GM19025 (cell line): ENCODE data around the gene ZBTB24.
"Not testable (repeated sequence)": the region's sequence is repeated elsewhere in the genome, so short reads cannot be mapped to it uniquely, and the experiment has no call there.

ENCODE experiments used
- ATAC-seq: cut with Tn5 transposase; IDR thresholded peaks from one replicate; pipeline ENCODE4 v1.9.1; 2021; ENCODE audit warnings: mild to moderate bottlenecking, low read depth, moderate library complexity; ENCODE audit not compliant: unreplicated experiment

ZBTB24 gene

DNA sequence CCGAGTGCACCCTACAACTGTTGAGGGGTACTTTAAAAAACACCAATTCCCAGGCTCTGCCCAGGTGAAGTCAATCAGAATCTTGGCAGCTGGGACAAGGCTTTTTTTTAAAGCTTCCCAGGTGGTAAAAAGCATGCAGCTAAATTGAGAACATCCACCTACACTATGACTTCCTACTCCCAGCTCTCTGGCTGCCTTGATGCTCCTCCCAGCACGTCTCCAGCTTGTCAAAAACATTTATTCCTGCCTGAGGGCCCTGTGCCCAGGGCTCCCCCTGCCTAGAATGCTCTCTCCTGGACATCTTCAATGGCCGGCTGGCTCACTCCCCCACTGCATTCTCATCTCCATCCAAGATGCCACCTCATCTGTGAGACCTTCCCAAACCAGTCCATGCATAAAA is 9.9 kb downstream of the ZBTB24 start:
- ATAC-seq: no peak

- peak; percentile 68 for ATAC-seq
Measured at GRCh38 chr6:109472132-109472995, 10.7 kb downstream of the ZBTB24 start.

GRCh38 chr6:109471105-109471810 is 11.8 kb downstream of the ZBTB24 start:
- no peak for ATAC-seq

DNA sequence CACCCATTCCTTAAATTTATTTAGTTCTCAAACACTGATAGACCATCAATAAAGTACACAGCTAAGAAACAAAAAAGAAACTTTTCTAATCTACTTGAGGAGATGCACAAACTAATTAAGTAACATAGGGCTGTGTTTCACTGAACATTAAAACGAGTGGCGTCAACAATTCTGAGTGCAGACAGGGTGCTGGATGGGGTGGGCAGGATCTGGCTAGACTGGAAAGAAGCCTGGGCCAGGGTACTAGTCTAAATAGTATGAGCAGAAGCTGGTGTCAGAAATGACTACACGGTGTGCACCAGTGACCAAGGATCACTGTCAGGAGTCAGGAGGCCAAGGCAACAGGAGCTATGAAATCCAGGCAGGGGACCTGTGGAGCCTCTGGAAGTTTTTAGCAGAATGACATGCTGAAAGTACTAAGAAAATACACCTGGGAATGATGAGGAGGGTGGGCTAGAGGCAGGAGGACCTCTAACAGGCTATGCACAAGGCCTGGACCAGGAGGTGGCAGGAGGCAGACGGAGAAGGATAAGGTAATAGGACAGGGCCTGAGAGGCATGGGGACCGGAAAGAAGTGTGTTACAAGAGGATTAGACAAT is 13.3 kb downstream of the ZBTB24 start:
- ATAC-seq: no peak

DNA sequence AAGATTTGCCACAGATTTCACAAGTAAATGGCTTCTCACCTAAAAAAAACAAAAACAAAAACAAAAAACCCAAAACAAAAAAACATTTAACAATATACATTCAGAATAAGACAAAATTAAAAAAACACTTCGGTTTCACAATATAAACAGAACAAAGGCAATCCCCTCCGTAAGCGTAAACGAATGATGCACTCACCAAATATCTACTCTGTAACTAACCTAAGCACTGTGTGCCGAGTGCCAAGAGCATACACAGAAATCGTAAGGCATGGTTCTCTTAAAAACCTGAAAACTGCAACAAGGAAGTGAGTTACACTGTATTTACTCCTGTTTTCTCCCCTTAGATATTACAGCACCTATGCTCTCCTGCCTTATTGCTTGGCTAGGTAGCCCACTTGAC is 15.3 kb downstream of the ZBTB24 start:
- ATAC-seq: no peak

DNA sequence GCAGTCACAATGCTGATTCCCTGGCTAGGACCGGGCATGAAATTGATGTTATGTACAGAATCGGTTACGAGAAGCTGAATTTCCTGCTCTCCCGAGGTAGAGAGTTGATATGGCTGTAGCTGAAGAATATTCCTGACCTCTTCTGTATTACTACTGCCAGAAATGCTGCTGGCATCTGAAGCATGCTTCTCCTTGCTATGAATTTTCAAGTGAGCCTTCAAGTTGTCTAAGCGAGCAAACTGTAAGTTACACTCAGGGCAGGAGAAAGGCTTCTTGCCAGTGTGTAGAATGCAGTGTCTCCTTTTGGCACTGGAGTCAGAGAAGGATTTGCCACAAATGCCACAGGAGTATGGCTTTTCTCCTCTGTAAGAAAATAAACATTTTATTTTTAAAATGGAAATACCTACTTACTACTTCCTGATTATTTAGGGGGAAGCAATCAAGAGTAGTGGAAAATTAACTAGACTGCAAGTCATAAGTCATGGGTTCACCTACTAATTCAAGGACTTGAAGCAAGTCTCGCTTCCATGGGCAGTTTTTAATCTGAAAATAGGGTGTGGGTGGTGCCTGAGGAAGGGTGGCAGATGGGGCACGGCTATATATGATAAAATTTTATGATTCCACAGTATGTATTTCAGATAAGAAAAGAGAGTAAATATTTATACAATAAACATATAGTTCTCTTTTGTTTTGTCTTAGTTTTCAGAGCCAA is 16.7 kb downstream of the ZBTB24 start:
- no peak for ATAC-seq

GRCh38 chr6:109465772-109466171 is 17.2 kb downstream of the ZBTB24 start:
- no peak for ATAC-seq

DNA sequence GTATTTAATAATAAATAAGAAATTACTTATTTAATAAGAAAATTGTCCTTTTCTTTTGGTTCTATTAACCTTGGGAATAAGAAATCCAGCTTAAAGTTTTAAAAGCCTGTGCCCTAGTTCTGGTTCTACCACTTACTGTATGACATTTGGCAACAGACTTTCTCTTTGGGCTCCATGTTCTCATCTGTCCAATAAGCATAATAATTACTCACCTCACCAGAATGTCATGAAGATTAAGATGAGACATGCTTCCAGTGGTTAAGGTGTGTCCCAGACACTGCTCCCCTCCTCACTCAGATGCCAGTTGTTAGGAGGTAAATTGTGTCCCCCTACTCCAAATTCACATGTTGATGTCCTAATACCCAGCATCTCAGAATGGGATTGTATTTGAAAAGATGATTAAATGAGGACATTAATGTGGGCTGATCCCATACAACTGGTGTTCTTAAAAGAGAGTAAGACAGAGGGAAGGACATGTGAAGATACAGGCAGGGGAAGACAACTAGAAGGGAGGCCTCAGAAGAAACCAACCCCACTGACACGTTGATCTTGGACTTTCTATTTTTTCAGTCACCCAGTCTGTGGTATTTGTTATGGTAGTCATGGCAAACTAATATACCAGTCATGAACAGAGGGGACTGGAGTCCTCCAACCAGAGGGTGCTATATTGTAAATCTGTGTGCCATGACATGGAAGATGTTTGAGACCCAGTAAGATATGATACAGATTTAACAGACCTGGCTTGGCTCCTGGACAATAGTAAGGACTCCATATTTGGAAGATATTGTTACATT is 21.1 kb downstream of the ZBTB24 start:
- no peak for ATAC-seq

DNA sequence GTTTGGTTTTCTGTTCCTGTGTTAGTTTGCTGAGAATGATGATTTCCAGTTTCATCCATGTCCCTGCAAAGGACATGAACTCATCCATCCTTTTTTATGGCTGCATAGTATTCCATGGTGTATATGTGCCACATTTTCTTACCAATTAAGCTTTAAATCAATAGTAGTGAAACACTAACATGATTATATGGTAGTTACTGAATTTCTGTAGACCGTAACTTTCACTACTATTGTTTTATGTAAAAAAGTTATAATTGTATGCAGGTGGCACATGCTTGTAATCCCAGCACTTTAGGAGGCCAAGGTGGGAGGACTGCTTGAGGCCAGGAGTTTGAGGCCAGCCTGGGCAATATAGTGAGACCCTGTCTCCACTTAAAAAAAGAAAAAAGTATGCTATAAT is 21.8 kb downstream of the ZBTB24 start:
- not testable (repeated sequence) for ATAC-seq

- ATAC-seq: no peak
Measured at GRCh38 chr6:109460161-109460829, 22.7 kb downstream of the ZBTB24 start.

DNA sequence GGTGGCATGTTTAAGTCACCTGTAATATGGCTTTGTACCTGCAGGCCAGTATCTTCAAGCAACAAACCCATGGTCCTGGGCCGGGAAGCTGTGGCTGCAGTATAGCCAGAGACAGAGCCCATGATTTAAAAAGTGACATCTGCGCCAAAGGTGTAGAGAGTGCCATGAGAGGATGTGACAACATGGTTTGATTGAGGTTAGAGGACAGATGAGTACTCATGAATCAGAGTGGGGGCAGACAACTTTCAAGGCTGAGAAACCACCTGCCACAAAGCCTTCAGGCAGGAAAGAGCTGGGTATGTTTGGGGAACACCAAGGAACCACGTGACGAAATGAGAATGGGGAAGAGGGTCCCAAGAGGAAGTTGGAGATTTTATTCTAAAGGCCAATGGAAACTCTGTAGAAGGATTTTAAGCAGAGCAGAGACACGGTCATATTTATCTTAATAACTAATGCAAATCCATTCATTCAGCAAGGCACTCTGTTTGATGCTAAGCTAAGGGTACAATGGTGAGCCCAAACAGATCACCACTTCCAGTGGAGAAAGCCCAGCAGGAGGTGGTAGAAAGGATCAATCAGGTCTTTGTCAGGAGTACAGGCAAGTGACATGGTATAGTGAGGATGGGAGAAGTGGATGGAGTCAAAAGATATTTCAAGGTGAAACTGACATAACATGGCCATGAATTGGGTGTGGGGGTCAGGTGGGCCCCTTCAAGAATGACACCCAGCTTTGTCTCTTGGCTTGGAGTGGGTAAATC is 24.1 kb downstream of the ZBTB24 start:
- no peak for ATAC-seq

DNA sequence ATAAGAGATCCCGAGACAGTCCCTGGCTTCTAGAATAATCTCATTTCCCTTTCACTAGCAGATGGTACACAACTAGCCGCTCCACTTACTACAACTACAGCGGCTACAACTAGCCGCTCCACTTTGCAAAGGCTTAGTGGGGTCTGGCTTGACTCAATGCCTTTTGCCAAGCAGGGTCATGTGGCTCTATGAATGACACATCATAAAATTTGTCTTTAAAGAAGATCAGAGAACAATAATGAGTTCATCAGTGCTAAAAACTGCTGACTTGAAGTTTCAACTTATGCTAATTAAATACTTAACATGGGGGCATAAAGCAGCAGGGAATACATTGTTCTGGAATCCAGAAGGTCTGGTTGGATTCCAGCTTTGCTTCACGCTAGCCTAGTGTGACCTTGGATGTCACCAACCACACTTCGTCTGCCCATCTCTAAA is 25.4 kb downstream of the ZBTB24 start:
- no peak for ATAC-seq

DNA sequence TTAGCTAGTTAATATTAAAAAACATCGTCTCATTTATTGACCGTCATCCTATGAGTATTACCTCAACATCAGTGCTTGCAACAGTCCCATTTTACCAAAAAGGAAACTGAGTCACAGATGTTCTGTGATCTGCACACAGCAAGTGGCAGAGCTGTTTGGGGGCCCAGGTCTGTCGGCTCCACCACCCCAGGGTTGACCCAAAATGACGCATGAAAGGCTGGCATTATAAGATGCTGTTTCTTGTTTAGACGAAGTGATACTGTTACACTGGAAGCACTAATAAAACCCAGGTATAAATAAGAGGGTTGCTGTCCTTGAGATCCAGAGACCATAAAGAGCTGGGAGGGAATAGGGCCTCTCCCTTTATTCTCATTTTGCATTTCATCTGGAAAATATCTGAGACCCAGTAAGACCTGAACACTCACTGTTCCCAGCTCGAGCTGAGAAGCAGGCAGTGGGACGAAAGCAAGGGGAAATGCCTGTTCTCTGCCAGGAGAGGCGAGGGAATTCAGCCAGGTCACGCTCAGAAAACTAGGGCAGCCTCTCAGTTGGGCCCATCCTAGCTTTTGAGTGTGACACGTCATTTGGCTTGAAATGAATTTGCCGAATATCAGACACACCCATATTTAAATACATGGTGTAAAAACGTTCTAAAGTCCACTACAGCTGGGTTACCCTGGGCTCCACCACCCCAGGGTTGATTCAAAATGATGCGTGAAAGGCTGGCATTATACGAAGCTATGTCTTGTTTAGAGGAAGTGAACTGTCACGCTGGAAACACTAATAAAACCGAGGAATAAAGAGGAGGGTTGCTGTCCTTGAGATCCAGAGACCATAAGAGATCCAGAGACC is 26.1 kb downstream of the ZBTB24 start:
- no peak for ATAC-seq

- ATAC-seq: peak; percentile 13
Measured at GRCh38 chr6:109456111-109456583, 26.9 kb downstream of the ZBTB24 start.

DNA sequence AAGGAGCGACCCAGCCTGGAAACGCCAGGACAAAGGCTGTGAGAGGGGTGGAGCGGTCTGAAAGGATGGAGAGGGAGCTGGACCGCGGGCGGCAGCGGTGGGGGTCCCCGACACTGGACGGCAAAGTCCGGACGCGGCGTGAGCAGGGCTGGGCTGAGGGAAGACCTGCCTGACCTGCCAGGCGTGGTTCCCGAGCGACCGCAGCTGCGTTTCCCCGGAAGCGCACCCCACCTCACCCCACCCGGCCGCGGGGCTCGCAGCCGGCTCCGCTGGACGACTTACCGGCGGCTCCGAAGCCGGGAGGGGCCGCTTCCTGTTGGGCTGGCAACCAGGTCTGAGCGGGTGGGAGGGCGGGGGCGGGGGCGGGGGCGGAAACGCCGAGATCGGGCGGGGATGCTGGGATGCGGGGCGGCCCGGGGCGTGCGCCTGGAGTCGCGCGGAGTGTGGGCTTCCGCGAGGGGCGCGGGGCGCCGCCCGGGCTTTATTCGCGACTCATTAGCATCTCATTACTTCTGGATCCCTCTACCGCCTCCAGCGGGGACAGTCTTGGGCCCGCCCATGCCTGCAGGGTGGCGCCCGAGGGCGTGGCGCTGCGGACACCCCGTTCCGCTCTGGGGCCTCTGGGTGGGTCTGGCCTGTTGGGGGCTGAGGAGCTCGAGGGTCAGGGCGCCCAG is 27.4 kb downstream of the ZBTB24 start, which contains the start of gene MICAL1:
MICAL1 (minus strand) TSS at position 336 of the 674 bp plus-strand sequence. CDS start 1,576 bp downstream, outside the sequence.
- ATAC-seq: peak; percentile 61

DNA sequence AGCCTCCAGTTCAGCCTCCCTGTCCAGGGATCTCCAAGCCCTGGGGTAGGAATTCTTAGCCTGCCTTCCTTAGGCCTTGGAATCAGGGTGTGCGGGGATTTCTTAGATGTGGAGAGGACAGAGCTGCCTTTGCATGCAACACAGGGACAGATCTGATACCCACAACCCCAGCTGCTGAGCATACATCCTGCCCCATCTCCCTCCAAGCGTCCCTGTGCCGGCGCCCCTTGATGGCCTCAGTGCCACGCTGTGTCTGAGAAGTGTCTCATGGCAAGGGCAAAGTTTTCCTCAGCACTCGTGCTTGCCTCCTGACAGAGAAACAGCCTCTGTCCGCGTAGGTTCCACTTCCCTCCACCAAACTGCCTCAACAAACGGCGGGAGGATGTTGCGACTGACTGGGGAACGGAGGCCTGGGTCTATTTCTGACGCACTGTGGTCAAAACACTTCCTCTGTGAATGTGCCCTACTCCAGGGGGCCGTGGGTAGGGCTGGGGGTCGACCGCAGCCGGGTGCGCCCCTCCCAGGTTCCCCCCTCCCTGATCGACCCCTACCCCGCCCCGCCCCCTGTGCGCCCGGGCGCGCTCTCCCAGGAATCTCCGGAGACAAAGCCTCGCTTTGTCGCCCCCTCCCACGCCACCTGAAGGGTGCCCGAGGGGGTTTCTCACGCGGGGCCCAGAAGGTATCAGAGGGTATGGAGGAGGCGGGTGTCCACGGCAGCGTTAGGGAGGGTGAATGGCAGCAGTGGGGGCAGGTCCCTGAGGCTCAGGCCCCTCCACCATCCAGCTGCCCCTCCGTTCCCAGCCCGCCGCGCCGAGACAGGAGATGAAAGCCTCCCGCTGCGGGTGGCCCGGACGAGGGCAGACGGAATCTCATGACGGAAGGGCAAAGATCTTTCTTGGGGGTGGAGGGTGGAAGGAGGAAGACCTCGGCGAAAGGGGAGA is 28.3 kb downstream of the ZBTB24 start:
- peak; percentile 20 for ATAC-seq
